GF-D8 (cell line): Measurements from ENCODE around the gene BCL2L13.
A peak's percentile ranks its signal among the peaks of the same experiment; 100 is the strongest.

Experiments
- DNase-seq: peaks from one replicate; lab custom pipeline; 2025; lab: John Stamatoyannopoulos, UW

Gene BCL2L13

GRCh38 chr22:17726928-17727897 lies 88.7 kb downstream of the BCL2L13 start:
- DNase-seq = peak; percentile 79

GRCh38 chr22:17728786-17729185 lies 90.2 kb downstream of the BCL2L13 start:
- DNase-seq = no peak

- no peak for DNase-seq
Measured at GRCh38 chr22:17729561-17729960, 91.0 kb downstream of the BCL2L13 start.

- DNase-seq = no peak
Measured at GRCh38 chr22:17732251-17732854, 93.8 kb downstream of the BCL2L13 start.

- DNase-seq = no peak
Measured at GRCh38 chr22:17733466-17733865, 94.9 kb downstream of the BCL2L13 start.

- peak; percentile 25 for DNase-seq
Measured at GRCh38 chr22:17734187-17734586, 95.6 kb downstream of the BCL2L13 start.

- no peak for DNase-seq
Measured at GRCh38 chr22:17738386-17739128, 100.0 kb downstream of the BCL2L13 start.

- no peak for DNase-seq
Measured at GRCh38 chr22:17739196-17739975, 100.8 kb downstream of the BCL2L13 start.

GRCh38 chr22:17741866-17742526 lies 103.4 kb downstream of the BCL2L13 start:
- no peak for DNase-seq

GRCh38 chr22:17742527-17742902 lies 104.0 kb downstream of the BCL2L13 start:
- no peak for DNase-seq

GRCh38 chr22:17743661-17744411 lies 105.3 kb downstream of the BCL2L13 start:
- no peak for DNase-seq

- DNase-seq = no peak
Measured at GRCh38 chr22:17744430-17744829, 105.9 kb downstream of the BCL2L13 start.

GRCh38 chr22:17746916-17747315 lies 108.4 kb downstream of the BCL2L13 start:
- DNase-seq = no peak

- DNase-seq = no peak
Measured at GRCh38 chr22:17748555-17749353, 110.2 kb downstream of the BCL2L13 start.

GRCh38 chr22:17749605-17750395 lies 111.2 kb downstream of the BCL2L13 start:
- DNase-seq = no peak

GRCh38 chr22:17751596-17751995 lies 113.0 kb downstream of the BCL2L13 start:
- DNase-seq = no peak

- DNase-seq = no peak
Measured at GRCh38 chr22:17753401-17753989, 114.9 kb downstream of the BCL2L13 start.

GRCh38 chr22:17754233-17754925 lies 115.8 kb downstream of the BCL2L13 start:
- no peak for DNase-seq
